ENCODE results near the gene STOML1.

Gene STOML1

DNA sequence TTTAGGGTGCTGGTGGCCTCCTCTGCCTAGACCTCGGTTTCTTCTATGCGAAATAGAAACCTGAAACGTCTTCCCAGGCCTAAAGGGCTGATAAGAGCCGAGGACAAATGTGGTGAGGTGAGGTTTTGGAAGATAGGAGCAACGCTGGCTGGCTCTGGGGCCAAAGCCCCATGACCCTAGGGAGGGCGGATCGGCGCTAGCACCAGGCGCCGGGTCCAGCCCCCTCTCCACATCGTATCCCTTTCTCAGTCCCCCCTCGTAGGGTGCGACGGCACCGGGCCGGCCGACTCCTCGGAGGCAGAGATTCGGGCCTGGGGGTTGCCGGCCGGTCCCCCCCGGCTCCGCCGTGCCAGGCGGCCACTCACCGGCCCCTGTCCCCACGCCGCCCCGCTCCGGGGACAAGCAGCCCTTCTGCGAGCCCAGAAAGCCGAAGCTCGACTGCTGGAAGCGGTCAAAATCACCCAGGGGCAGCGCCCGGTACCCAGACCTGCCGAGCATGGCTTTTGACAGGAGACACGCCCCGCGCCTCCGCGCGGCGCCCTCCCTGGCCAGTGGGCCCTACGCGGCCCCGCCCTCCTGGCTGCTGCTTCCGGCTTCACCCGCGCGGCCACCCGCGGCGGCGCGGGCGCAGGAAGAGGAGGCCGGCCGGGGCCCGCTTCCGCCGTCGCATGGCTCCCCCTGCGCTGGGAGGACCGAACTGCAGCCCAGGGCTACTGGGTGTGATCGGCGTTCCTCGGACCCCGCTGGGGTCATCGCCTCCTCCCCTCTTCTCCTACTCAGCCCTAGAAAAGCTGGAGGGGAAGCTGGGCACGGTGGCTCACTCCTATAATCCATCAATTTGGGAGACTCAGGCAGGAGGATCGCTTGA is at the start of gene STOML1:
Gene STOML1, minus strand, starts transcription at position 570 of the 868 bp plus-strand sequence. Its CDS starts 72 bp downstream, at position 498.
- peak; percentile 95 for DNase-seq

DNA sequence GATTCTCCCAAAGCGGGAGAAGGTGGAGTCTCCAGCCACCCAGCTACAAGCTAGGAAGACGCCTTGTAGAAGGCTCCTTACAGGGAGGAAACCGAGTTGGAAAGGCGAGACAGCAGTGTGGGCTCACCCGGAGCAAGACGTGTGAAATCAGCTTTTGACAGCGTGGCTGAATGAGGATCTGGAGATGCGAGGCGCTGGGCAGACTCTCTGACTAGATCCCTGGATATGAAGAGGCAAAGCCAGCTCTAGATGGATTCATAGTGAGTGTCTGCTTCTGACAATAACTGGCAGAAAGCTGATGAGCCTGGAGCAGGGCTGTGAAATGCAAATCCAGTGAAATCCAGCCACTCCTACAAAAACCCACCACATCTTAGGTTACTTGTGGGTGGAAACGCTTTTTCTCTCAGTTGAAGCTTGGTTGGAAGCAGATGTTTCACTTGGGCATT is 49.2 kb upstream of the STOML1 start:
- no peak for DNase-seq

GRCh38 chr15:74040109-74040850 is 48.2 kb upstream of the STOML1 start:
- DNase-seq = no peak

DNA sequence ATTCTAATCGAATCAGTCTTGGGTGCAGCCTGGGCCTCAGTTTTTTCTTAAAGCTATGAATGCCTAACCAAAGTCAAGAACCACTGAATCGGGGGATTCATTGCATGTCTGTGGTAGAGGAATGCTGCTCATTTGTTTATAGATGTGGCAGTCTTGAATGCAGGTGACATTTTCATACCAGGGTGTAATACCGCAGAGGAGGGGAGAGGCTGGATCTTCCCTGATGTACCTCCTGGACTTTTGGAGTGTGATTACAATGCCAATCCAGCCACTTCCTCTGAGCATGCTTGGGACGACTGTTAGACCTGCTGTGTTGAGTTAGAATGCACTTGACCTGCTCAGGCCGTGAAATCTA is 47.5 kb upstream of the STOML1 start:
- DNase-seq = no peak

- no peak for DNase-seq
Observed at GRCh38 chr15:74038707-74039655, 46.9 kb upstream of the STOML1 start.

- no peak for DNase-seq
Observed at GRCh38 chr15:74037171-74038117, 45.3 kb upstream of the STOML1 start.

DNA sequence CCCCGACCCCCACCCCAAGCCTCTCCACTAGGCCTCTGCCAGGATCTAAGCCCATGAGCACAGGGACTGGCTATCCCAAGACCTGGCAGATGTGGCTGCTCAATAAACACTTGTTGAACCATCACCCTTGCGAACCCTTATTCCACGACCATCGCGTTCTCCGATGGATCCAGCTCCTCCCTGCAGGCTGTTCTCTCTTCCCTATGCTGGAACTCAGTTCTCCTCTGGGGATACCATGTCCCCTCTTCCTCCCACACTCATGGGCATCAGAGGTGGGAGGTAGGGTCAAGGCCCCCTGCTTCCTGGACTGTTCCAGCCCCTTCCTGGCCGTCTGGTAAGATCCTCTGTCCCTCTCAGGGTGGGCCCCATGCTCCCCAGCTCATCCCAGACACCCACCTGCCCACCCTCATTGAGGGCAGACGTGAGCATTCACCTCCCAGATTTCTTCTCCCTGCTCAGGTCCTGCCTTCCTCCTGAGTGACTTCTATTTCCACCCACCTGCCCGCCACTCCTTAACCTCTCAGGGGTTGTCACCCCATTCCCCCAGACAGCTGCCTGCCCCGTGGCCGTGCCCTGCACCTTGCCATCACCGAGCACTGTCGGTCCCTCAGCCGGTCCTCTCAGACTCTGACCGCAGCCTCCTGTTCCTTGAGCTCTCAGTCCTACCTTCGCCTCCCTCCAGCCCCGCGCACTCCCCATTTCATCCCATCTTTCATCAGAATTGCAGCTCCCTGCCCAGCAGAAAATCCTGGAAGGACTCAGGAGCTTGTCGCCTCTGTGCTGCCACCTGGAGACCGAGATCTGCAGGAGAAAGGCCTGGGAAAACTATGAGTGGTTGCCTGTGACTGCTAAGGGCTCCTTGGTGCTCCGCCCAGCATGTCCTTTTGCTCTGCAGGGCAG is 44.4 kb upstream of the STOML1 start:
- peak; percentile 30 for DNase-seq

DNA sequence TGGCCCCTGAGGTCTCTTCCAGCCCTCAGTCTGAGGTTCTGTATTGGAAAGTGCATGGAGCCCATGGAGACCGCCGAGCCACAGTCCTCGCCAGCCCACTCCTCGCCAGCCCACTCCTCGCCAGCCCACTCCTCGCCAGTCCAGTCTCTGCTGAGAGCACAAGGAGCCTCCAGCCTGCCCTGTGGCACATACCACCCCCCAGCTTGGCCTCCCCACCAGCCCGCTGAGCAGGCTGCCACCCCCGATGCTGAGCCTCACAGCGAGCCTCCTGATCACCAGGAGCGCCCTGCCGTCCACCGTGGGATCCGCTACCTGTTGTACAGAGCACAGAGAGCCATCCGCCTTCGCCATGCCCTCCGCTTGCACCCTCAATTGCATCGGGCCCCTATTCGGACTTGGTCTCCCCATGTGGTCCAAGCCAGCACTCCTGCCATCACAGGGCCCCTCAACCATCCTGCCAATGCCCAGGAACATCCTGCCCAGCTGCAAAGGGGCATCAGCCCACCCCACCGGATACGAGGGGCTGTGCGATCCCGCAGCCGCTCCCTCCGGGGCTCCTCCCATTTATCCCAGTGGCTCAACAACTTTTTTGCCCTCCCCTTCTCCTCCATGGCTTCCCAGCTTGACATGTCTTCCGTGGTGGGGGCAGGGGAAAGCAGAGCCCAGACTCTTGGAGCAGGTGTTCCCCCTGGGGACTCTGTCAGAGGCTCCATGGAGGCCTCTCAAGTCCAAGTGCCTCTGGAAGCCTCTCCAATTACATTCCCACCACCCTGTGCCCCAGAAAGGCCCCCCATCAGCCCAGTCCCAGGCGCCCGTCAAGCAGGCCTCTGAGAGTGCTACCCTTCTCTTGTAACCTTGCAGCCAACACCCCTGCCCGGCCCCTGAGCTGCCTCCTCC is 43.3 kb upstream of the STOML1 start:
- no peak for DNase-seq

GRCh38 chr15:74034206-74034755 is 42.2 kb upstream of the STOML1 start:
- no peak for DNase-seq

- DNase-seq = no peak
Observed at GRCh38 chr15:74032606-74033561, 40.8 kb upstream of the STOML1 start.

DNA sequence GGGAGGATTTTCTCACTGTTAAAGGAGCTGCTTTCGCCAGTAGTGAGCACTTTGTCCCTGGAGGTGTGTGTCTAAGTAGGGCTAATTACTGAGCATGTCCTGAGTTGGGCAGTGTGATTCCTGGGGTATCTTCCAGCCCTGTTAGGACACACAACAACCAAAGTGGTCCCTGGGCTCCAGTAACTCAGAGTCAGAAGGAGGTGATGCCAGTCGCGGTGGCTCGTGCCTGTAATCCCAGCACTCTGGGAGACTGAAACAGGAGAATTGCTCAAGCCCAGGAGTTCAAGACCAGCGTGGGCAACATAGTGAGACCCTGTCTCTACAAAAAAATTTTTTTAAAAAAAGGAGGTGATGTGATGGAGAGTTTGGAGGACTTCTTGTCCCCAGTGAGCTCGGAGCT is 40.0 kb upstream of the STOML1 start:
- no peak for DNase-seq

DNA sequence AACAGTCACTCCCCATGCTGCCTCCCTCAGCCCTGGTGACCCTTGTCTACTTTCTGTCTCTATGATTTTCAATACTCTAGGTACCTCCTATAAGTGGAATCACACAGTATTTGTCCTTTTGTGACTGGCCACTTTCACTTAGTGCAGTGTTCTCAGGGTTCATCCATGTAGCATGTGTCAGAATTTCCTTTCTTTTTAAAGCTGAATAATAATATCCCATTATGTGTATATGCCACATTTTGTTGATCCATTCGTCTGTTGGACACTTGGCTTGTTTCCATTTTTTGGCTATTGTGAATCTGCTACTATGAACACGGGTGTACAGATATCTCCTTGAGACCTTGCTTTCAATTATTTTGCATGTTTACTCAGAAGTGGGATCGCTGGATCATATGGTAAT is 36.6 kb upstream of the STOML1 start:
- no peak for DNase-seq

GRCh38 chr15:74027688-74028087 is 35.6 kb upstream of the STOML1 start:
- no peak for DNase-seq

GRCh38 chr15:74025436-74025835 is 33.3 kb upstream of the STOML1 start:
- DNase-seq = no peak

DNA sequence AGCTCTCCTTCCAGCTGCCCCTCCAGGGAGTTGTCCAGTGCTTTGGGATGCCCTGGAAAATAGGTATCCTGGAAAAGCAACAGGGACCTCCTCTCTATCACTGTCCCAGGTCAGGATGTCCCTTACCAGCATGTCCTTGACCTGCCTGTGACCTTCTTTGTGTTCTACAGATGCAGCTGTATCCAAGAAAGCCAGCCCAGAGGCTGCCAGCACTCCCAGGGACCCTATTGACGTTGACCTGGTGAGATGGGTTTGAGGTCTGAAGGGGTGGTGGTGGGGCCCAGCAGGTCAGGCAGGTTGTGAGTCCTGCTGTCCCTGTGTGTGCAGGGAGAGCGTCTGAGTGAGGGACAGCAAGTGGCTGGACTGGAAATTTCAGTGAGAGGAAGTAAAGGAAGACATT is 32.6 kb upstream of the STOML1 start:
- no peak for DNase-seq

GRCh38 chr15:74022706-74023470 is 30.8 kb upstream of the STOML1 start:
- DNase-seq = no peak

DNA sequence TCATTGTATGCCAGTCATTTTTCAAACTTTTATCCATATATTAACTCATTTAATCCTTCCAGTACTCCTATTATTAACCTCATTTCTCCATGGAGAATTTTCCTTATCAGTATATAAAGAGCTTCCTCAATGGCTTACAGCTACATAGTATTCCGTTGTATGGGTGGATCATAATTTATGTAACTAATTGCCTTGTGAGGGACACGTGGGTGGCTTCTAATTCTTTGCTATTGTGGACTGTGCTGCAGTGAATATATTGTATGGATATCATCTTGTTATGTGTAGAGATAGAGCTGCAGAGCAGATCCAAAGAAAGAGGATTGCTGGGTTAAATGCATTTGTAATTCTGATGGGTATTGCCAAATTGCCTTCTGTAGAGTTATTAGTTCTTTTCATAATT is 27.6 kb upstream of the STOML1 start:
- no peak for DNase-seq
